ENCODE data around the gene CAPRIN2. TPM values are rescaled to one million over a fixed set of nuclear protein-coding genes. Genes with fewer than 3 reads are reported as not detected.

CAPRIN2 gene
- polyA plus RNA-seq, 1 donor, result 24.7 TPM

DNA sequence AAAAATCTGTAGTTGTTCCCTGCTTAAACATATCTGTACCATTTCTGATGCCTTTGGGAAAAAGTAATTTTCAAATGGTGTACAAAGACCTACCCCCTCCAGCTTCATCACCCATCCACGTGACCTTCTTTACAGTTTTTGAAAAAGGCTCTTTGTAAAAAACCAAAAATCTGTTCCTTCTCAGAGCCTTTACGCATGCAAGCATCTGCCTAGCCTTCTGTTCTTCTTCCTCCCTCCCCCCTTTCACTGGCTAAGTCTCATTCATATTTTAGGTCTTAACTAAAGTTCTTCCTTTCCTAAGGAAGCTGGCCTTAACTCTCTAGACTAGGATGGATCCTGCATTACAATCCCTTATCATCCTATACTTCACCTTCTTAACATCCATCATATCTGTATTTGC is 10.4 kb downstream of the CAPRIN2 start:
- no peak for DNase-seq
- WGBS (ENCODE audit: insufficient coverage, low lambda C conversion rate), result 100% methylated on average over 1 of the region's 2 CpGs

DNA sequence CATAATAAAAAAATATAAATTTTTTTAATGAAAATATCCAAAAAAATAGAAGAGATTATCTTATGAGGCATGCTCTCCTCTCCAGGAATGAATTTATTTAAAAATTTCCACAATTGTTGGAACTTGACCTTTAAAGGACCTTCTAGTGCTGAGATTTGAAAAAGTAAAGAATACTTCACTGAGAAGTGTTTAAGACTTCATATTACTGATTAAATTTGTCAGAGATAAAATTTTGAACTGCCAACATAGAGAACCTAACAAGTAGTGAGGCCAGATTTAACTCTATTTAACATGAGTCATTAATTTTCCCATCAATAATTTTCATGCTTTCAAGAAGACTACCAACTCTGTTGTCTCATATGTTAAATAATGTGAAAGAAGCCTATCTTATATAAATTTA is 14.5 kb downstream of the CAPRIN2 start:
- no peaks in the 10 kb centered on the region for H3K27me3 ChIP-seq (ENCODE audit: control insufficient read depth, insufficient read depth, low read length)
- H3K4me1 ChIP-seq (ENCODE audit: control insufficient read depth, insufficient read depth, low read length), result no peaks in the 10 kb centered on the region
- H3K27ac ChIP-seq (ENCODE audit: low read length), result no peak overlapping the region
- peaks cover 7% of the 10 kb centered on the region for H3K36me3 ChIP-seq (ENCODE audit: control insufficient read depth, insufficient read depth, low read length)
- H3K4me3 ChIP-seq (ENCODE audit: low read length), result no peak overlapping the region
- H3K9me3 ChIP-seq (ENCODE audit: control insufficient read depth, low read depth, low read length), result no peaks in the 10 kb centered on the region
- no peak for DNase-seq

More for the DNA sequence above, 10.4 kb downstream of the CAPRIN2 start:
- Histone ChIP-seq H3K4me1 (ENCODE audit: control insufficient read depth, insufficient read depth, low read length) (no peaks in the 10 kb centered on the region), H3K9me3 (ENCODE audit: control insufficient read depth, low read depth, low read length) (no peaks in the 10 kb centered on the region), H3K4me3 (ENCODE audit: low read length) (no peak overlapping the region), H3K27ac (ENCODE audit: low read length) (no peak overlapping the region), H3K36me3 (ENCODE audit: control insufficient read depth, insufficient read depth, low read length) (peaks cover 7% of the 10 kb centered on the region), H3K27me3 (ENCODE audit: control insufficient read depth, insufficient read depth, low read length) (no peaks in the 10 kb centered on the region)

- Histone ChIP-seq H3K36me3 (ENCODE audit: control insufficient read depth, insufficient read depth, low read length) (peaks cover 11% of the 10 kb centered on the region), H3K9me3 (ENCODE audit: control insufficient read depth, low read depth, low read length) (no peaks in the 10 kb centered on the region), H3K4me3 (ENCODE audit: low read length) (no peak overlapping the region), H3K27me3 (ENCODE audit: control insufficient read depth, insufficient read depth, low read length) (no peaks in the 10 kb centered on the region), H3K27ac (ENCODE audit: low read length) (no peak overlapping the region), H3K4me1 (ENCODE audit: control insufficient read depth, insufficient read depth, low read length) (no peaks in the 10 kb centered on the region)
- no CpG with 5 or more reads among the region's 2 CpGs for WGBS (ENCODE audit: insufficient coverage, low lambda C conversion rate)
- no peak for DNase-seq
Observed at GRCh38 chr12:30739020-30739419, 15.7 kb downstream of the CAPRIN2 start.

- H3K27ac ChIP-seq (ENCODE audit: low read length), result no peak overlapping the region
- no peak overlapping the region for H3K4me3 ChIP-seq (ENCODE audit: low read length)
- H3K36me3 ChIP-seq (ENCODE audit: control insufficient read depth, insufficient read depth, low read length), result peaks cover 21% of the 10 kb centered on the region
- no peaks in the 10 kb centered on the region for H3K4me1 ChIP-seq (ENCODE audit: control insufficient read depth, insufficient read depth, low read length)
- H3K9me3 ChIP-seq (ENCODE audit: control insufficient read depth, low read depth, low read length), result no peaks in the 10 kb centered on the region
- H3K27me3 ChIP-seq (ENCODE audit: control insufficient read depth, insufficient read depth, low read length), result no peaks in the 10 kb centered on the region
- no peak for DNase-seq
- WGBS (ENCODE audit: insufficient coverage, low lambda C conversion rate), result no CpG with 5 or more reads among the region's 2 CpGs
Observed at GRCh38 chr12:30732954-30733637, 21.7 kb downstream of the CAPRIN2 start.

GRCh38 chr12:30730011-30730410 is 24.7 kb downstream of the CAPRIN2 start:
- DNase-seq, result no peak
- no peaks in the 10 kb centered on the region for H3K9me3 ChIP-seq (ENCODE audit: control insufficient read depth, low read depth, low read length)
- no peak overlapping the region for H3K4me3 ChIP-seq (ENCODE audit: low read length)
- no peaks in the 10 kb centered on the region for H3K27me3 ChIP-seq (ENCODE audit: control insufficient read depth, insufficient read depth, low read length)
- H3K36me3 ChIP-seq (ENCODE audit: control insufficient read depth, insufficient read depth, low read length), result peaks cover 19% of the 10 kb centered on the region
- H3K27ac ChIP-seq (ENCODE audit: low read length), result no peak overlapping the region
- no peaks in the 10 kb centered on the region for H3K4me1 ChIP-seq (ENCODE audit: control insufficient read depth, insufficient read depth, low read length)
- no CpG with 5 or more reads among the region's 2 CpGs for WGBS (ENCODE audit: insufficient coverage, low lambda C conversion rate)

DNA sequence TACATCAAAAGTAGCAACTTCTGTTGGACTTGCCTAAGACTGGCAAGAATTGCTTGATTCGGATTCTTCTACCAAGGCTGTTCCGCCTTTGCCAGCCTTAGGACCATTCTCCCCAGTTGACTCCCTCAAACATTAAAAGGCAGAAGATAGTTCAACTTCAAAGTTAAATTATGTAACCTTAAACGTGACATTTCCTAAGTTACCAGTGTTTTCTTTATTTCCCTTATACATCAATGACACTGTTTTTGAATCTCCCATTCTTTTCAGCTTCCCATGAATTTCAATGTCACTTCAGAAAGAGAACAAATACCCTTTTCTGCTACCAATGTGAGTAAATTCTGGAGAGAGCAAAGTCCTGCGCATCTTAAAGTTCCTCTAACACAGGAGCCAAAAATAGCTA is 25.2 kb downstream of the CAPRIN2 start:
- Histone ChIP-seq H3K27ac (ENCODE audit: low read length) (no peak overlapping the region), H3K4me3 (ENCODE audit: low read length) (no peak overlapping the region), H3K4me1 (ENCODE audit: control insufficient read depth, insufficient read depth, low read length) (no peaks in the 10 kb centered on the region), H3K27me3 (ENCODE audit: control insufficient read depth, insufficient read depth, low read length) (no peaks in the 10 kb centered on the region), H3K9me3 (ENCODE audit: control insufficient read depth, low read depth, low read length) (no peaks in the 10 kb centered on the region), H3K36me3 (ENCODE audit: control insufficient read depth, insufficient read depth, low read length) (peaks cover 15% of the 10 kb centered on the region)
- 100% methylated on average over 1 of the region's 4 CpGs for WGBS (ENCODE audit: insufficient coverage, low lambda C conversion rate)
- no peak for DNase-seq

DNA sequence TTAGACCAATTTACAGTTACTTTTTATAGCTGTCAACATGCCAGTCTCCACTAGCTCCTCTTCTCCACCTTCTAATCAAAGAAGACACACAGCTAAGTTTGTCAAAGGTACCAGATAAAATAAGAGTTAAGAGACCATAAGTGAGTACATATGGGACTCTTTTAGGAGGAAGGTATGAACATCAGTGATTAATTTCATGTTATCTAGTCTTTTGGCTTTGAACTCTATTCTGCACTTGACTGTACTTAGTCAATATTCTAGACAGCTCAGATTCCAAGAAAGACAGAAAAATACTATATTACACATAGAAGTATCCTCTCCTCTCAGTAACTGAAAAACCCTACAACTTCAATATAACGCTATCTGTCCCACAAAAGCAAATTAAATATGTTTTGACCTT is 28.1 kb downstream of the CAPRIN2 start:
- H3K4me3 ChIP-seq (ENCODE audit: low read length), result no peak overlapping the region
- H3K27ac ChIP-seq (ENCODE audit: low read length), result no peak overlapping the region
- H3K36me3 ChIP-seq (ENCODE audit: control insufficient read depth, insufficient read depth, low read length), result peaks cover 25% of the 10 kb centered on the region
- H3K9me3 ChIP-seq (ENCODE audit: control insufficient read depth, low read depth, low read length), result no peaks in the 10 kb centered on the region
- no peaks in the 10 kb centered on the region for H3K27me3 ChIP-seq (ENCODE audit: control insufficient read depth, insufficient read depth, low read length)
- no peaks in the 10 kb centered on the region for H3K4me1 ChIP-seq (ENCODE audit: control insufficient read depth, insufficient read depth, low read length)
- DNase-seq, result no peak
- WGBS (ENCODE audit: insufficient coverage, low lambda C conversion rate), result 100% methylated on average over 1 of the region's 1 CpG

DNA sequence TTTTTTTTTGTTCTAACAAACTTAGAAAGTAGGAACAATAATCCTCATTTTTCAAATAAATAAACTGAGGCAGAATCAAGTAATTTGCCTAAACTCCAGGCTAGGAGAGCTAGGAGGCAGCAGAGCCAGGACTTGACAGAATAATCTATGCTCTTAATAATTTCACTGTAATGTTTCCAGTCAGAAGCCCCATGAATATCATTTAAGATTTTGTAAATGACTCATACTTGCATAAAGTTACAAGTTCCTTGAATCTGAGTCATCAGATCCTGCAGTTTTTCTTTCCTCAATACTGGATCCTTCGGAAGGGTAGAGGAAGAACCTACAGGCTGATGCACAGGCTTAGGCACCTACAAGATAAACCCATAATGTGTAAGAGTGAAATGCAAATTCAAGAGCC is 29.0 kb downstream of the CAPRIN2 start:
- Histone ChIP-seq H3K4me1 (ENCODE audit: control insufficient read depth, insufficient read depth, low read length) (no peaks in the 10 kb centered on the region), H3K27ac (ENCODE audit: low read length) (no peak overlapping the region), H3K9me3 (ENCODE audit: control insufficient read depth, low read depth, low read length) (no peaks in the 10 kb centered on the region), H3K36me3 (ENCODE audit: control insufficient read depth, insufficient read depth, low read length) (peaks cover 25% of the 10 kb centered on the region), H3K27me3 (ENCODE audit: control insufficient read depth, insufficient read depth, low read length) (no peaks in the 10 kb centered on the region), H3K4me3 (ENCODE audit: low read length) (no peak overlapping the region)
- WGBS (ENCODE audit: insufficient coverage, low lambda C conversion rate), result no CpG with 5 or more reads among the region's 1 CpG
- DNase-seq, result no peak

DNA sequence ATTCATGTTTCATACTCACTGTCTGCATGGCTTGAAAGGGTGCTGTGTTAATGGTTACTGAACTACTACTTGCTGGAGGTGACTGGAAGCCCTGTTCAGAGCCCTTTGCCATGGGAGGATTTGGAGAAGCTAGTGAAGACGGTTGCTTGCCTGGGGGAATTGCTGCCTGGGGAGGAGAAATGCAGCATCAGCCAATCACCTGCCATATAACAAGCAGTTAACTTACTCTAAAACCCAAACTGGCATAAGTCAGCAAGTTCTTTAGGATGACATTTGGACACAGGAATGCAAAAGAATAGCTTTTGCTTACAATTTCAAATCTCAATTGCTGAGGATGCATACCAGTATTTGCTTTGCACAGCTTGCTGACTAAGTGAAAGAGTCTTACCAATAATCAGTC is 35.7 kb downstream of the CAPRIN2 start:
- no peak overlapping the region for H3K4me3 ChIP-seq (ENCODE audit: low read length)
- peaks cover 21% of the 10 kb centered on the region for H3K36me3 ChIP-seq (ENCODE audit: control insufficient read depth, insufficient read depth, low read length)
- no peaks in the 10 kb centered on the region for H3K9me3 ChIP-seq (ENCODE audit: control insufficient read depth, low read depth, low read length)
- WGBS (ENCODE audit: insufficient coverage, low lambda C conversion rate), result no CpG with 5 or more reads among the region's 1 CpG
- no peak overlapping the region for H3K27ac ChIP-seq (ENCODE audit: low read length)
- H3K27me3 ChIP-seq (ENCODE audit: control insufficient read depth, insufficient read depth, low read length), result no peaks in the 10 kb centered on the region
- DNase-seq, result peak in 1 of 2 donors; percentile 12
- no peaks in the 10 kb centered on the region for H3K4me1 ChIP-seq (ENCODE audit: control insufficient read depth, insufficient read depth, low read length)

DNA sequence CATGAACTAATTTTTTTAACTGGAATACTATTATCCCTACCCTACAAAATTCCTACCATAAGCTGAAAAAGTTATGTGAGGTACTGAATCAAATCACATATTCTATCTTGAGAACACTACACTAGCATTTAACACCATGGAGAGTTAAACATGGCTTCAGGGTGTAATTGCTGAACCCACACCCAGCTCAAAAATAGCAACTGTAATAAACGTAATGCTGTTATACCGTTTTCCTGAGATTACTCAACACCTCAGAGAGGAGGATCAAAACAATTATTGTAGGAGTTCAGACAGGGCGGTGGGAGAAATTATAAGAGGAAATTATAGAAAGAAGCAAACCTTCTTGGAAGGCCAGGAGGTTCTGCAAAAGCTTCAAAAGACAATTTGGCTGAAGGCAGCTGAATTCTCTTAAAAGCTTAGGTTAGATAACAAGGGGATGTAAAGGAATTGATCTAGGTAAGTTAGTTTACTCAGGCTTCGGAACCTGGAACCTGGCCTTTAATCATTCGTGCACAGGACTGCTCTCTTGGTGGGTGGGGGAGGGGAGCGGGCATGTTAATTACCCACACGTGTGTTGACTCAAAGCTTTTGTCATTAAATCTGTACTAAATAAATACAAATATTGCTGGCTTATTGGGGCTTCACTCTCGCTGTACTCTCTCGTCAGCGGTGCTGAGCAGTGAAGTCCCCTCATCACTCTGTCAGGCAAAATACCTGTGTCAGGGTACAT is 47.0 kb downstream of the CAPRIN2 start:
- Histone ChIP-seq H3K27ac (ENCODE audit: low read length) (no peak overlapping the region), H3K9me3 (ENCODE audit: control insufficient read depth, low read depth, low read length) (no peaks in the 10 kb centered on the region), H3K36me3 (ENCODE audit: control insufficient read depth, insufficient read depth, low read length) (peaks cover 10% of the 10 kb centered on the region), H3K4me1 (ENCODE audit: control insufficient read depth, insufficient read depth, low read length) (no peaks in the 10 kb centered on the region), H3K4me3 (ENCODE audit: low read length) (no peak overlapping the region), H3K27me3 (ENCODE audit: control insufficient read depth, insufficient read depth, low read length) (no peaks in the 10 kb centered on the region)
- WGBS (ENCODE audit: insufficient coverage, low lambda C conversion rate), result 82% methylated on average over 3 of the region's 10 CpGs
- DNase-seq, result no peak

DNA sequence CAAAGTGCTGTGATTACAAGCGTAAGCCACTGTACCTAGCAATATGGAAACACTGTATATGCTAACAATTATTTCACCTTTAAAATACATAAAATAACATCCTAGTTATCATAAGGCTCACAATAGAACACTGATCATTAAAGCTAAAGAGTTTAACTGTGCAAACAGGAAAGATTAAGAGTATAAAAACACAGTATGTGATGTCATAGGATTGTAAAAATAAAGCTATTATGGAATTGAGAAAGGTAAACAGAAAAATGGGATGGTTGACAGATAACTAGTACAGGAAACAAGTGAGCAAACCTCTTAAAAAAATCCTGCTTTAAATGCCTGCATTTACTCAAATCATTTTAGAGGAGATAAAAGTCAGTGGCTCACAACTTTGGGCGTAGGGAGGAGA is 48.3 kb downstream of the CAPRIN2 start:
- WGBS (ENCODE audit: insufficient coverage, low lambda C conversion rate), result no CpG with 5 or more reads among the region's 2 CpGs
- Histone ChIP-seq H3K36me3 (ENCODE audit: control insufficient read depth, insufficient read depth, low read length) (peaks cover 7% of the 10 kb centered on the region), H3K27ac (ENCODE audit: low read length) (no peak overlapping the region), H3K4me3 (ENCODE audit: low read length) (no peak overlapping the region), H3K9me3 (ENCODE audit: control insufficient read depth, low read depth, low read length) (no peaks in the 10 kb centered on the region), H3K4me1 (ENCODE audit: control insufficient read depth, insufficient read depth, low read length) (no peaks in the 10 kb centered on the region), H3K27me3 (ENCODE audit: control insufficient read depth, insufficient read depth, low read length) (no peaks in the 10 kb centered on the region)
- peak in 1 of 2 donors; percentile 31 for DNase-seq
